NT2/D1 (cell line): ENCODE data around the gene PHF2.

Experiments
- DNase-seq: peaks from one replicate; pipeline ENCODE4 v3.0.0-alpha.2; 2011; ENCODE audit warnings: low read depth, low spot score
- H3K27me3 ChIP-seq: 2 replicates; pipeline ENCODE4 v1.6.0; 2011; ENCODE audit warnings: mild to moderate bottlenecking; ENCODE audit not compliant: insufficient read length, insufficient read depth
- H3K36me3 ChIP-seq: 2 replicates; pipeline ENCODE4 v1.6.1; 2011; ENCODE audit warnings: mild to moderate bottlenecking, low read length, mixed read lengths; ENCODE audit not compliant: insufficient read depth, insufficient read length
- H3K4me1 ChIP-seq: 2 replicates; pipeline ENCODE4 v1.5.1; 2011; ENCODE audit not compliant: insufficient read depth, insufficient read length
- H3K4me3 ChIP-seq: 2 replicates; pipeline ENCODE4 v1.5.1; 2011; ENCODE audit warnings: low read depth; ENCODE audit not compliant: insufficient read length
- H3K9ac ChIP-seq: 2 replicates; pipeline ENCODE4 v1.6.0; 2011; ENCODE audit warnings: low read depth; ENCODE audit not compliant: insufficient read length
- H3K9me3 ChIP-seq: 2 replicates; pipeline ENCODE4 v1.5.1; 2011; ENCODE audit warnings: mild to moderate bottlenecking, low read length; ENCODE audit not compliant: insufficient read depth
- SUZ12 ChIP-seq: IDR thresholded peaks from 2 replicates; pipeline ENCODE4 v1.6.1; 2011; ENCODE audit not compliant: insufficient read length, insufficient read depth; ENCODE audit errors: extremely low read depth
- YY1 ChIP-seq: IDR thresholded peaks from 2 replicates; pipeline ENCODE4 v1.6.1; 2011; ENCODE audit not compliant: insufficient read length, insufficient read depth
- ZNF274 ChIP-seq: IDR thresholded peaks from 2 replicates; pipeline ENCODE4 v1.6.1; 2011; ENCODE audit warnings: mild to moderate bottlenecking, low read depth, low read length

PHF2 gene

DNA sequence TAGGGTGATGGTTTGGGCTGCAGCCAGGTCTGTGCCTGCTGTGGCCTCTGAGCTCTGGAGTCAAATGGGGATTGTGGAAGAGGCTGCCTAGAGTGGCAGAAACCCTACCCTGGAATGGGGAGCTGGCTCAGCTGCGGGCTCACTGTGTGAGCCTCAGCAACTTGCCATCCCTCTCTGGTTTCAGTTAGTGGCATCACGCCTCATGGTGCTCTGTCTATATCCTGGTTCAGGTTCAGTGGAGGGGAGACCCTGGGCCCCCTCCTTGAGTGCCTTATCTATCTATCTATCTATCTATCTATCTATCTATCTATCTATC is 132.6 kb downstream of the PHF2 start:
- no peaks in the 10 kb centered on the region for H3K36me3 ChIP-seq
- H3K27me3 ChIP-seq, result no peaks in the 10 kb centered on the region
- H3K4me1 ChIP-seq, result no peaks in the 10 kb centered on the region
- no peak for DNase-seq
- H3K9ac ChIP-seq, result no peak overlapping the region
- no peak for TF ChIP-seq ZNF274
- no peaks in the 10 kb centered on the region for H3K9me3 ChIP-seq
- H3K4me3 ChIP-seq, result no peak overlapping the region

DNA sequence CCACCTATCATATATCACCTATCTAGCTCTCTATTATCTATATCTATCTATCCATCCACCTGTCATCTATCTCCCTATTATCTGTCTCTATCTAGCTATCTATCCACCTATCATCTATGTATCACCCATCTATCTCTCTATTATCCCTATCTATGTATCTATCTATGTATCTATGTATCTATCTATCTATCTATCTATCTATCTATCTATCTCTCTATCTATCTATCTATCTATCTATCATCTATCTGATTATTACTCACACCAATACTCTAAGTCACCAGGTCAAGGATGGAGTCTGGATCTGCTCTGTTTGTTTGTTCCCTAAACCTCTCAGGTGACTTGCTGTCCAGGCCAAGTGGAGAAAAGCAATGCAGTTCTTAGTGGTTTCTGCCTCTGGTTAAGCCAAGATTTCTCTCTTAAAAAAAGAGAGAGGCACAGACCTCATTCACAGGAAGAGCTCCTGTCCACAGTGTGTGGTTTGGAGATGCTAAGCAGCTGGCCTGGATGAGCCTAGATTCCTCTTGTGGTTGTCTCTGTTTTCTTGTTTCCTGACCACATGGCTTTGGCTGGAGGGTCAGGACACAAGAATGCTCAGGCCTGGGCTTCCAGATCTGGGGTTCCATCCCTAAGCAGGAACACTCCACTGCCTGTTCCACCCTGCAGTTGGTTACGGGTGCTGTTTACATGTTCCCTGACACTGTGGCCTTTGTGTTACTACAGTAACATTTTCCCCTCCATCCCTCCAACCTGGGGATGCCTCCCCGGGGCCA is 133.4 kb downstream of the PHF2 start:
- TF ChIP-seq SUZ12 (no peak), ZNF274 (no peak), YY1 (no peak)
- Histone ChIP-seq H3K36me3 (no peaks in the 10 kb centered on the region), H3K9ac (no peak overlapping the region), H3K4me1 (no peaks in the 10 kb centered on the region), H3K27me3 (no peaks in the 10 kb centered on the region), H3K4me3 (no peak overlapping the region), H3K9me3 (no peaks in the 10 kb centered on the region)
- DNase-seq, result no peak

DNA sequence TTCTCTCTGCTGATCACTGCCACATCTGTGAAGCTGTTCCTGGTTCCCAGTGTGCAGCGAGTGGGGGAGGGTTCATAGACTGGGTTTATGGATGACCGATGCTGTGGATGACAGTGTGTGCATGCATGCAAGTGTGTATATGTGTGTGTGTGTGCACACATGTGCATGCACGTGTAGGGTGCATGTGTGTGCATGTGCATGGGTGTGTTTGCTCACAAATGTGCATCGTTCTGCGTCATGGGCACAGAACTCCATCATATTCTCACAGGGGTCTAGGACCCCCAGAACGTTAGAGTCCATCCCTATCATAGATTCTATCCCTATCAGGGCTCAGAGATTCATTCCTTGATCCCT is 134.0 kb downstream of the PHF2 start:
- H3K36me3 ChIP-seq, result no peaks in the 10 kb centered on the region
- no peak for TF ChIP-seq YY1
- H3K4me3 ChIP-seq, result no peak overlapping the region
- no peaks in the 10 kb centered on the region for H3K4me1 ChIP-seq
- no peaks in the 10 kb centered on the region; the same call in 1 of the 2 replicates for H3K9me3 ChIP-seq
- H3K27me3 ChIP-seq, result no peaks in the 10 kb centered on the region
- no peak overlapping the region for H3K9ac ChIP-seq
- no peak for DNase-seq

DNA sequence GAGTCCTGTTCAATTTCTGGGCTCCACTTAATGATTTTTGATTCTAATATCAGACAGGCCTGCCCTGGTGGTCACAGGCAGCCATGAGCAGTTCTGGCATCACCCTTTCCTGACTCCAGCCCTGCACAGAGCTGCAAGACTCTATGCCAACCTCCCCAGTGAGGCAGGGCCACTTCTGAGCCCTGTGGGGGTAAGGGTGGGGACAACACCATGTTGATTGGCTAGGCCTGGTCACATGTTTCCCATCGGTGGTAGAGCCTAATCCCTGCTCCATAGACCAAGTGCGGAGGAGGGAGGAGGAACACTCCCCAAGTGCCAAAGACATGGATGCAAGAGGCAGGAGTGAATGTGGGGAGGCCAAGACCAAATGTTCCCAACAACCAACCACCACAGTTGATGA is 134.6 kb downstream of the PHF2 start:
- Histone ChIP-seq H3K4me3 (no peak overlapping the region), H3K36me3 (no peaks in the 10 kb centered on the region), H3K9ac (no peak overlapping the region), H3K27me3 (no peaks in the 10 kb centered on the region), H3K4me1 (no peaks in the 10 kb centered on the region), H3K9me3 (peaks cover 4% of the 10 kb centered on the region)
- no peak for DNase-seq
- TF ChIP-seq YY1, result no peak
- no peak for TF ChIP-seq ZNF274
- TF ChIP-seq SUZ12, result no peak

DNA sequence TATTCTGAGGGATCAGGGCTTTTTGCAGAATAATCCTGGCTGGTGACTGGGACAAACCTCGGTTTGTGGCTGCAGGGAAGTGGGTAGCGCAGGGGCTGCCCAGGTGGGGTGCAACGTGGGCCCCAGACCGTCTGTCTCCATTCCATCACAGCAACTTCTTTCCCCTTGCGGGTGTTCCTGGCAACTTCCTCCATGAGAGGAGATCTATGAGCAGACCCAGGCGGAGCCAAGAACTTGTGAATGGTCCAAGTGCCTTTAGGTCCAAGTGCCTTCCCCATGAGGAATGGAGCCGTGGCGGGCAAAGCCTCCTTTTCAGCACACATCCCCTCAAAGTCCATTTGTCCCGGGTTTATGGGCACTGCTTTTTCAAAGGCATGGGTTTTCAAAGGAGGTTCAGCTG is 136.5 kb downstream of the PHF2 start:
- H3K36me3 ChIP-seq, result no peaks in the 10 kb centered on the region
- peaks cover 13% of the 10 kb centered on the region for H3K9me3 ChIP-seq
- H3K27me3 ChIP-seq, result no peaks in the 10 kb centered on the region
- no peak overlapping the region for H3K9ac ChIP-seq
- TF ChIP-seq YY1 (no peak), ZNF274 (no peak), SUZ12 (no peak)
- H3K4me1 ChIP-seq, result no peaks in the 10 kb centered on the region
- no peak for DNase-seq
- no peak overlapping the region for H3K4me3 ChIP-seq

DNA sequence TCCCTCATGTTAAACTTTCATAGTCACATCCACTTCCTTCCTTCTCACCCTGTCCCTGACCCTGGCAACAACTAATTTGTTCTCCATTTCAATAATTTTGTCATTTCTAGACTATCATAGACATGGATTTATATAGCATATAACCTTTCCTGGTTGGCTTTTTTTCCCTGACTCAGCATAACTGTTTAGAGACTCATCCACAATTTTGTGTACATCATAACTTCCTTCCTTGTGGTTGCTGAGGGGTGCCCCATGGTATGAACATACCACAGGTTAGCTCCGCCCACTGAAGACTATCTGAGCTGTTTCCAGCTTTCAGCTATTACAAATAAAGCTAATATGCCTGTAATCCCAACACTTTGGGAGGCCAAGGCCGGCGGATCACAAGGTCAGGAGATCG is 137.3 kb downstream of the PHF2 start:
- H3K4me3 ChIP-seq, result no peak overlapping the region
- DNase-seq, result no peak
- H3K36me3 ChIP-seq, result no peaks in the 10 kb centered on the region
- TF ChIP-seq YY1, result no peak
- no peak for TF ChIP-seq ZNF274
- TF ChIP-seq SUZ12, result no peak
- H3K9ac ChIP-seq, result no peak overlapping the region
- peaks cover 13% of the 10 kb centered on the region for H3K9me3 ChIP-seq
- H3K27me3 ChIP-seq, result no peaks in the 10 kb centered on the region
- H3K4me1 ChIP-seq, result no peaks in the 10 kb centered on the region

DNA sequence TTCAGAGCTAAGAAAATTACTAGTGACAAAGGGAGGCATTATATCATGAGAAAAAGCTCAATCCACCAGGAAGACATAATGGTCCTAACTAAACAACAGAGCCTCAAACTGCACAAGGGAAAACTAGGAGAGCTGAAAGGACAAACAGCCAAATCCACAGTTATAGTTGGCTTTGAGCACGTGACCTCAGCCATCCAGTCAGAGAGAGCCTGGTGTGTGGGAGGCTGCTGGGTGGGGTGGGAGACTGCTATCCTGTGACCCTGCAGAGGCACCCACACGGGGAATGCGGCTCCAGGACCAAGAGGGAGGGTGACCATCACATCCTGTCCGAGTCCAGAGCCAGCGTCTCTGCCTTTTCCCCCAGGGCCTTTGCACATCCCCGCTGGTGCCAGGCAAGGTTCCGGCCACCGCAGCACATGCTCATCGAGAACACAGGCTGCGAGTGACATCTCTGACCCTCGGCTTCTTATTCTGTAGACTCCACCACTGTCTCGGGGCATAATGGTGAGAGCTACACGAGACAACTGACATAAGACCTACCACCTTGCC is 145.1 kb downstream of the PHF2 start:
- H3K4me1 ChIP-seq, result peaks cover 3% of the 10 kb centered on the region
- H3K27me3 ChIP-seq, result no peaks in the 10 kb centered on the region
- peaks cover 14% of the 10 kb centered on the region; the same call in 1 of the 2 replicates for H3K9me3 ChIP-seq
- no peaks in the 10 kb centered on the region for H3K36me3 ChIP-seq
- no peak for TF ChIP-seq YY1
- TF ChIP-seq SUZ12, result no peak
- TF ChIP-seq ZNF274, result no peak
- DNase-seq, result no peak
- no peak overlapping the region for H3K9ac ChIP-seq
- H3K4me3 ChIP-seq, result no peak overlapping the region
